Parathyroid adenoma (tissue), 2 donors: Measurements from ENCODE around the gene UQCC2.

ENCODE experiments used
- H2AFZ ChIP-seq: fragments of 300-600 bp; sonication (generic); one replicate; pipeline ENCODE4 v1.7.0; 2017; ENCODE audit warnings: antibody characterized with exemption, mild to moderate bottlenecking
- H3K27ac ChIP-seq: fragments of 300-600 bp; sonication (generic); one replicate; pipeline ENCODE4 v1.7.0; 2017
- H3K27me3 ChIP-seq: fragments of 300-600 bp; sonication (generic); one replicate; pipeline ENCODE4 v1.7.0; 2017; ENCODE audit warnings: low read length; ENCODE audit not compliant: control insufficient read depth, insufficient read depth
- H3K36me3 ChIP-seq: fragments of 300-600 bp; sonication (generic); one replicate; pipeline ENCODE4 v1.7.0; 2017; ENCODE audit warnings: low read length; ENCODE audit not compliant: control insufficient read depth, insufficient read depth
- H3K4me1 ChIP-seq: fragments of 300-600 bp; sonication (generic); one replicate; pipeline ENCODE4 v1.7.0; 2017; ENCODE audit warnings: control low read depth
- H3K4me2 ChIP-seq: fragments of 300-600 bp; sonication (generic); one replicate; pipeline ENCODE4 v1.7.0; 2017; ENCODE audit warnings: low read length
- H3K4me3 ChIP-seq: fragments of 300-600 bp; sonication (generic); one replicate; pipeline ENCODE4 v1.7.0; 2017; ENCODE audit warnings: low read depth, low read length
- H3K79me2 ChIP-seq: fragments of 300-600 bp; sonication (generic); one replicate; pipeline ENCODE4 v1.7.0; 2017; ENCODE audit warnings: control low read depth
- H3K9ac ChIP-seq: fragments of 300-600 bp; sonication (generic); one replicate; pipeline ENCODE4 v1.7.0; 2017; ENCODE audit warnings: mild to moderate bottlenecking
- H3K9me3 ChIP-seq: fragments of 300-600 bp; sonication (generic); one replicate; pipeline ENCODE4 v1.7.0; 2017; ENCODE audit warnings: low read length; ENCODE audit not compliant: control insufficient read depth
- CTCF ChIP-seq: fragments of 300-600 bp; sonication (generic); IDR thresholded peaks from one replicate; pipeline ENCODE4 v1.7.0; 2017; ENCODE audit warnings: antibody characterized with exemption, mild to moderate bottlenecking
- donor health status: primary hyperparathyroidism.

UQCC2 gene

GRCh38 chr6:33671744-33672072, 39.8 kb downstream of the UQCC2 start:
- H3K27me3 ChIP-seq: no peaks in the 10 kb centered on the region
- no peaks in the 10 kb centered on the region for H3K79me2 ChIP-seq
- TF ChIP-seq CTCF: no peak
- no peak overlapping the region for H3K4me3 ChIP-seq
- H3K27ac ChIP-seq: no peak overlapping the region
- H3K36me3 ChIP-seq: no peaks in the 10 kb centered on the region
- no peaks in the 10 kb centered on the region for H3K4me1 ChIP-seq
- H3K9ac ChIP-seq: no peak overlapping the region
- H3K4me2 ChIP-seq: no peak overlapping the region
- no peaks in the 10 kb centered on the region for H3K9me3 ChIP-seq
- H2AFZ ChIP-seq: no peak overlapping the region

GRCh38 chr6:33670971-33671743, 40.3 kb downstream of the UQCC2 start:
- Histone ChIP-seq H3K9ac (no peak overlapping the region), H2AFZ (no peak overlapping the region), H3K79me2 (no peaks in the 10 kb centered on the region), H3K36me3 (no peaks in the 10 kb centered on the region), H3K4me3 (no peak overlapping the region), H3K4me1 (no peaks in the 10 kb centered on the region), H3K9me3 (no peaks in the 10 kb centered on the region), H3K27ac (no peak overlapping the region), H3K27me3 (no peaks in the 10 kb centered on the region), H3K4me2 (no peak overlapping the region)
- no peak for TF ChIP-seq CTCF

- Histone ChIP-seq H3K27me3 (no peaks in the 10 kb centered on the region), H3K27ac (no peak overlapping the region), H3K4me3 (no peak overlapping the region), H3K4me1 (no peaks in the 10 kb centered on the region), H2AFZ (no peak overlapping the region), H3K9ac (no peak overlapping the region), H3K79me2 (no peaks in the 10 kb centered on the region), H3K4me2 (no peak overlapping the region), H3K36me3 (no peaks in the 10 kb centered on the region), H3K9me3 (no peaks in the 10 kb centered on the region)
- no peak for TF ChIP-seq CTCF
Observed at GRCh38 chr6:33670086-33670660, 41.3 kb downstream of the UQCC2 start.

- Histone ChIP-seq H3K9ac (no peak overlapping the region), H3K9me3 (no peaks in the 10 kb centered on the region), H3K36me3 (no peaks in the 10 kb centered on the region), H3K4me2 (no peak overlapping the region), H3K79me2 (no peaks in the 10 kb centered on the region), H3K27ac (no peak overlapping the region), H3K4me3 (no peak overlapping the region), H3K27me3 (no peaks in the 10 kb centered on the region), H3K4me1 (no peaks in the 10 kb centered on the region), H2AFZ (no peak overlapping the region)
- TF ChIP-seq CTCF: no peak
Observed at GRCh38 chr6:33668914-33669313, 42.6 kb downstream of the UQCC2 start.

- TF ChIP-seq CTCF: no peak
- no peaks in the 10 kb centered on the region for H3K9me3 ChIP-seq
- H3K4me2 ChIP-seq: no peak overlapping the region
- H3K9ac ChIP-seq: no peak overlapping the region
- no peak overlapping the region for H3K4me3 ChIP-seq
- H3K36me3 ChIP-seq: no peaks in the 10 kb centered on the region
- H3K27me3 ChIP-seq: no peaks in the 10 kb centered on the region
- H3K27ac ChIP-seq: no peak overlapping the region
- H2AFZ ChIP-seq: no peak overlapping the region
- H3K79me2 ChIP-seq: no peaks in the 10 kb centered on the region
- H3K4me1 ChIP-seq: no peaks in the 10 kb centered on the region
Observed at GRCh38 chr6:33668328-33668727, 43.2 kb downstream of the UQCC2 start.
